Measurements from ENCODE around the gene TIAM2.
A peak's percentile ranks its signal among the peaks of the same experiment; 100 is the strongest.

TIAM2 gene

GRCh38 chr6:155066361-155066760 lies 71.2 kb downstream of the TIAM2 start:
- DNase-seq (ENCODE audit: extremely low read depth, low read depth): peak; percentile 35
- TF ChIP-seq, protein P1, sequence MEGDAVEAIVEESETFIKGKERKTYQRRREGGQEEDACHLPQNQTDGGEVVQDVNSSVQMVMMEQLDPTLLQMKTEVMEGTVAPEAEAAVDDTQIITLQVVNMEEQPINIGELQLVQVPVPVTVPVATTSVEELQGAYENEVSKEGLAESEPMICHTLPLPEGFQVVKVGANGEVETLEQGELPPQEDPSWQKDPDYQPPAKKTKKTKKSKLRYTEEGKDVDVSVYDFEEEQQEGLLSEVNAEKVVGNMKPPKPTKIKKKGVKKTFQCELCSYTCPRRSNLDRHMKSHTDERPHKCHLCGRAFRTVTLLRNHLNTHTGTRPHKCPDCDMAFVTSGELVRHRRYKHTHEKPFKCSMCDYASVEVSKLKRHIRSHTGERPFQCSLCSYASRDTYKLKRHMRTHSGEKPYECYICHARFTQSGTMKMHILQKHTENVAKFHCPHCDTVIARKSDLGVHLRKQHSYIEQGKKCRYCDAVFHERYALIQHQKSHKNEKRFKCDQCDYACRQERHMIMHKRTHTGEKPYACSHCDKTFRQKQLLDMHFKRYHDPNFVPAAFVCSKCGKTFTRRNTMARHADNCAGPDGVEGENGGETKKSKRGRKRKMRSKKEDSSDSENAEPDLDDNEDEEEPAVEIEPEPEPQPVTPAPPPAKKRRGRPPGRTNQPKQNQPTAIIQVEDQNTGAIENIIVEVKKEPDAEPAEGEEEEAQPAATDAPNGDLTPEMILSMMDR (IDR thresholded peaks at IDR 0.05; ENCODE audit: low read depth, low read length, missing control alignments): no peak
- no peak overlapping the region for H3K4me3 ChIP-seq (replicated peaks; ENCODE audit: low read depth, low read length)

DNA sequence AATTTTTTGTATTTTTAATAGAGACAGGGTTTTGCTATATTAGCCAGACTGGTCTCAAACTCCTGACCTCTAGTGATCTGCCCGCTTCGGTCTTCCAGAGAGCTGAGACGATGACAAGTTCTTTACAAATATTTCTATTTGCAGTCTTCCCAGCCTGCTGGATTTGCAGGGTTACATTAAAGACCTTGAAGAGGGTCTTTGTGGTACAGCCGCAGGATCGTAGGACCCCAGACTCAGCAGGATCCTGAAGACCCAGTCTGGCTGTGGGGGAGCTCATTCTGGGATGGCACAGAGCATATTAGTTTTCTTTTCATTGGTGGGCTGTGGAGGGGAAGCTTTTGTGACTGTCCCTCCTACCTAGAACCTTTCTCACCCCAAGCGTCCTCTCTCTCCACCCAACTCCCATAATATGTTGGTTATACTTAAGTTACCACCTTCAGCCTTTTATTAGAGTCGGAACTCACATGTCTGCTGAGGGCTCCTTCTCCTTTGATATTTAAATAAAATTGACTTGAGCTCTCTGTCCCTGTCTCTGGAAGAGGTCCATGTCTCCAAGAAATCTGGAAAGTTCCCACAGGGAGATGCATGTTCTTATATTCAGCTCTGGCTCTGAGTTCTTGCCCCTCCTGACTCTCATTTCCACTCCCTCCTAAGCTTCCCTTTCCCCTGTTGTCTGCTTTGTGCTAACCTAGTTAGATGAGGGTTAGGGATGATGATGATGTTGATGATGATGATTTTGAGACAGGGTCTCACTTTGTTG lies 72.0 kb downstream of the TIAM2 start:
- TF ChIP-seq, protein P1 (IDR thresholded peaks at IDR 0.05; ENCODE audit: low read depth, low read length, missing control alignments): no peak
- DNase-seq (ENCODE audit: extremely low read depth, low read depth): no peak
- H3K4me3 ChIP-seq (replicated peaks; ENCODE audit: low read depth, low read length): no peak overlapping the region

DNA sequence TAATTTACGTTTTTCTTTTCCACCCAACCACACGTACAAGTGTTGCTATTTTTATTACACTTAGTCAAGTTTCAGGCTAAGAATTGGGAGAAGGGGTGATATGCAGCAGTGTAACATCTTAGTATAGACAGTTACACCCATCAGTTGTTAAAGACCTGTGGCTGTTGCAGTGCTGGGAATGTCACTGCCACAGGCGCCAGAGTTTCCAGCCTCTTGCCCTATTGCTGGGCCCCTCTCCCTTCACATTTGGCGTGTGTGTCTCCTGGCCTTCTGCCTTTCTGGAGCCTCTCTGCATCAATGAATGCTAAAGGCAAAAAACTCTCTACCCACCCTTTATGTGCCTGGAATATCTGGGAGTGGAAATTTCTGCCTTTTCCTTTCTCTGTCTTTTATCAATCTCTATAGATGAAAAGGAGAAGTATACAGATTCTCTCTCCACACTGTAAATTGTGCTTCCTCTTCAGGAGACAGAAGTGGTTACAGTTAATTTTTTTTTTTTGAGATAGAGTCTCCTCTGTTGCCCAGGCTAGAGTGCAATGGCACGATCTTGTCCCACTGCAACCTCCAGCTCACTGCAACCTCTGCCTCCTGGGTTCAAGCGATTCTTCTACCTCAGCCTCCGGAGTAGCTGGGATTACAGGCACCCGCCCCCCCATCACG lies 73.0 kb downstream of the TIAM2 start:
- H3K4me3 ChIP-seq (replicated peaks; ENCODE audit: low read depth, low read length): no peak overlapping the region
- TF ChIP-seq, protein P1 (IDR thresholded peaks at IDR 0.05; ENCODE audit: low read depth, low read length, missing control alignments): no peak
- no peak for DNase-seq (ENCODE audit: extremely low read depth, low read depth)

DNA sequence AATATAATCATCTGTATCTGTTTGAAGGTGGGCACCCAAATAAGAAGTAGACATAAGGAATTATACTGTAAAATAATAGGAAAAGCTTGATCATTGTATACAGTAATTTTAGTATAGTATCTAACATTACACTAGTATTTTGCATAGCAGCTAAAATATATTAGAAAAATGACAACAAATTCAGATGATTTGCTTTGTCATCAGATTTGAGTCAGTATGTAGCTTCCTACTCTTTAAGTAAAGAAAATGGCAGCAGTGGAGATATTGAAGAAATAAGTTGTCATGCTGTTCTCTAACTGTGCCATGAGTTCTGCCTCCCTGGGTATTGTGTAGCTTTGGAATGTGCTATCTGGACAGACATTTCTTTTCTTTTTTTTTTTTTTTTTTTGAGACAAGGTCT lies 74.4 kb downstream of the TIAM2 start:
- TF ChIP-seq, protein P1 (IDR thresholded peaks at IDR 0.05; ENCODE audit: low read depth, low read length, missing control alignments): no peak
- DNase-seq (ENCODE audit: extremely low read depth, low read depth): no peak
- no peak overlapping the region for H3K4me3 ChIP-seq (replicated peaks; ENCODE audit: low read depth, low read length)

GRCh38 chr6:155075930-155076695 lies 81.0 kb downstream of the TIAM2 start:
- DNase-seq (ENCODE audit: extremely low read depth, low read depth): no peak
- TF ChIP-seq, protein P1 (IDR thresholded peaks at IDR 0.05; ENCODE audit: low read depth, low read length, missing control alignments): no peak
- no peak overlapping the region for H3K4me3 ChIP-seq (replicated peaks; ENCODE audit: low read depth, low read length)

GRCh38 chr6:155077331-155077730 lies 82.2 kb downstream of the TIAM2 start:
- DNase-seq (ENCODE audit: extremely low read depth, low read depth): no peak
- no peak overlapping the region for H3K4me3 ChIP-seq (replicated peaks; ENCODE audit: low read depth, low read length)
- TF ChIP-seq, protein P1 (IDR thresholded peaks at IDR 0.05; ENCODE audit: low read depth, low read length, missing control alignments): no peak

Measured in HFF-Myc (cell line).